WTC11 (cell line): Measurements from ENCODE around the gene MORC3. TPM values are rescaled to one million over a fixed set of nuclear protein-coding genes. Genes with fewer than 3 reads are reported as not detected.

Experiments
- total RNA-seq: library from RNA; stranded (reverse); gene quantifications from 3 replicates; pipeline ENCODE4 v1.2.3, GENCODE V29; 2021

MORC3 gene
- total RNA-seq, 1 experiment from 2014 or later, result 15.9 TPM

Other genes starting within 250 kb of the MORC3 start
- gene CBR3, start 185.1 kb upstream of the MORC3 start, total RNA-seq, result 4.2 to 12.9 TPM (median 5.2 TPM) in 3 replicates
- 8.3 to 11.4 TPM (median 9.1 TPM) in 3 replicates for gene DOP1B, start 163.4 kb upstream of the MORC3 start, total RNA-seq
- gene CHAF1B, start 65.2 kb downstream of the MORC3 start, total RNA-seq, result 15.1 to 20.7 TPM (median 16.6 TPM) in 3 replicates
- gene CLDN14, start 159.9 kb downstream of the MORC3 start, total RNA-seq, result not detected in 3 replicates